HEK293 (cell line): Measurements from ENCODE around the gene NLGN4X.

Source experiments
- CTCF ChIA-PET: fragments of 350-600 bp; formaldehyde crosslinking; extraction: SDS; loops from one replicate; lab custom pipeline; 2021; ENCODE audit warnings: antibody characterized with exemption; lab: Yijun Ruan, JAX
- POLR2A ChIA-PET: fragments of 300-600 bp; formaldehyde crosslinking; extraction: SDS; loops from one replicate; lab custom pipeline; 2020; ENCODE audit warnings: antibody characterized with exemption, inconsistent platforms; lab: Yijun Ruan, JAX
- H3K27ac ChIP-seq: fragments of 200-500 bp; sonication (Bioruptor generic); 2 replicates; pipeline ENCODE4 v1.5.1; 2014; ENCODE audit warnings: low read depth, low read length, control low read depth, inconsistent platforms; ENCODE audit errors: extremely low read depth
- H3K36me3 ChIP-seq, 2 experiments: fragments of 200-500 bp in 1 of 2; sonication (Bioruptor generic) in 1 of 2; 1 replicate in 1 of 2; 2 replicates in 1 of 2; pipeline ENCODE4 v1.5.1; 2014 to 2017; ENCODE audit warnings: inconsistent platforms in 2 of 2, low read length in 2 of 2; ENCODE audit not compliant: control insufficient read depth in 2 of 2, insufficient read depth in 1 of 2
- H3K4me1 ChIP-seq: fragments of 200-500 bp; sonication (Bioruptor generic); 2 replicates; pipeline ENCODE4 v1.5.1; 2014; ENCODE audit warnings: mild to moderate bottlenecking, low read length, inconsistent platforms; ENCODE audit not compliant: control insufficient read depth, insufficient read depth
- H3K4me3 ChIP-seq: 2 replicates; pipeline ENCODE4 v1.5.1; 2011; ENCODE audit warnings: low read depth, mild to moderate bottlenecking, control low read depth, low read length, moderate library complexity
- H3K9me3 ChIP-seq: fragments of 200-500 bp; sonication (Bioruptor generic); 2 replicates; pipeline ENCODE4 v1.5.1; 2014; ENCODE audit warnings: low read depth, low read length, inconsistent platforms; ENCODE audit not compliant: control insufficient read depth, insufficient read depth
- BCL11A ChIP-seq: fragments of 450-650 bp; formaldehyde crosslinking; IDR thresholded peaks from 2 replicates; pipeline ENCODE4 v1.5.1; 2016; ENCODE audit warnings: low read depth, missing biosample characterization, missing genetic modification characterization
- GFI1B ChIP-seq: fragments of 450-650 bp; formaldehyde crosslinking; IDR thresholded peaks from 2 replicates; pipeline ENCODE4 v1.5.1; 2016; ENCODE audit warnings: missing biosample characterization, missing genetic modification characterization
- PATZ1 ChIP-seq: fragments of 450-650 bp; formaldehyde crosslinking; IDR thresholded peaks from 2 replicates; pipeline ENCODE4 v1.5.1; 2016; ENCODE audit warnings: missing biosample characterization, missing genetic modification characterization
- PRDM1 ChIP-seq: fragments of 450-650 bp; formaldehyde crosslinking; IDR thresholded peaks from 2 replicates; pipeline ENCODE4; 2016; ENCODE audit warnings: missing biosample characterization, missing genetic modification characterization
- PRDM6 ChIP-seq: fragments of 450-650 bp; formaldehyde crosslinking; IDR thresholded peaks from 2 replicates; pipeline ENCODE4 v1.5.1; 2017; ENCODE audit warnings: missing biosample characterization, missing genetic modification characterization
- TRIM28 ChIP-seq: IDR thresholded peaks from 2 replicates; pipeline ENCODE4 v1.6.1; 2011; ENCODE audit warnings: low read length, control low read depth, borderline replicate concordance
- ZBTB1 ChIP-seq: fragments of 450-650 bp; formaldehyde crosslinking; IDR thresholded peaks from 2 replicates; pipeline ENCODE4 v1.5.1; 2016; ENCODE audit warnings: missing biosample characterization, missing genetic modification characterization
- ZBTB17 ChIP-seq: fragments of 450-650 bp; formaldehyde crosslinking; IDR thresholded peaks from 2 replicates; pipeline ENCODE4 v1.5.1; 2016; ENCODE audit warnings: missing biosample characterization, missing genetic modification characterization
- ZBTB20 ChIP-seq: fragments of 450-650 bp; formaldehyde crosslinking; IDR thresholded peaks from 2 replicates; pipeline ENCODE4 v1.5.1; 2016; ENCODE audit warnings: missing biosample characterization, missing genetic modification characterization
- ZFP37 ChIP-seq: fragments of 450-650 bp; formaldehyde crosslinking; IDR thresholded peaks from 2 replicates; pipeline ENCODE4 v1.5.1; 2016; ENCODE audit warnings: missing biosample characterization, missing genetic modification characterization
- ZNF112 ChIP-seq: fragments of 450-650 bp; formaldehyde crosslinking; IDR thresholded peaks from 2 replicates; pipeline ENCODE4 v1.5.0; 2017; ENCODE audit warnings: missing biosample characterization, missing genetic modification characterization
- ZNF214 ChIP-seq: fragments of 450-650 bp; formaldehyde crosslinking; IDR thresholded peaks from 2 replicates; pipeline ENCODE4 v1.5.1; 2017; ENCODE audit warnings: missing biosample characterization, mild to moderate bottlenecking, missing genetic modification characterization, borderline replicate concordance
- ZNF223 ChIP-seq: fragments of 450-650 bp; formaldehyde crosslinking; IDR thresholded peaks from 2 replicates; pipeline ENCODE4 v1.5.1; 2016; ENCODE audit warnings: missing biosample characterization, missing genetic modification characterization
- ZNF266 ChIP-seq: fragments of 450-650 bp; formaldehyde crosslinking; IDR thresholded peaks from 2 replicates; pipeline ENCODE4 v1.5.1; 2016; ENCODE audit warnings: missing biosample characterization, missing genetic modification characterization, low read depth
- ZNF350 ChIP-seq: fragments of 450-650 bp; formaldehyde crosslinking; IDR thresholded peaks from 2 replicates; pipeline ENCODE4 v1.5.0; 2017; ENCODE audit warnings: missing biosample characterization, mild to moderate bottlenecking, missing genetic modification characterization
- ZNF404 ChIP-seq: fragments of 450-650 bp; formaldehyde crosslinking; IDR thresholded peaks from 2 replicates; pipeline ENCODE4 v1.5.1; 2017; ENCODE audit warnings: missing biosample characterization, missing genetic modification characterization
- ZNF423 ChIP-seq: fragments of 450-650 bp; formaldehyde crosslinking; IDR thresholded peaks from 2 replicates; pipeline ENCODE4 v1.5.1; 2016; ENCODE audit warnings: missing biosample characterization, missing genetic modification characterization
- ZNF518A ChIP-seq: fragments of 450-650 bp; formaldehyde crosslinking; conservative IDR thresholded peaks from 2 replicates; pipeline ENCODE4 v1.5.1; 2016; ENCODE audit warnings: low read depth, missing biosample characterization, missing genetic modification characterization
- ZNF544 ChIP-seq: fragments of 450-650 bp; formaldehyde crosslinking; IDR thresholded peaks from 2 replicates; pipeline ENCODE4 v1.5.0; 2017; ENCODE audit warnings: missing biosample characterization, missing genetic modification characterization
- ZNF555 ChIP-seq: fragments of 450-650 bp; formaldehyde crosslinking; conservative IDR thresholded peaks from 2 replicates; pipeline ENCODE4 v1.5.1; 2017; ENCODE audit warnings: missing biosample characterization, mild to moderate bottlenecking, missing genetic modification characterization, inconsistent platforms
- ZNF645 ChIP-seq: fragments of 450-650 bp; formaldehyde crosslinking; IDR thresholded peaks from 2 replicates; pipeline ENCODE4; 2016; ENCODE audit warnings: missing biosample characterization, missing genetic modification characterization
- ZNF768 ChIP-seq: fragments of 450-650 bp; formaldehyde crosslinking; IDR thresholded peaks from 2 replicates; pipeline ENCODE4 v1.5.1; 2018; ENCODE audit warnings: missing biosample characterization, mild to moderate bottlenecking, missing genetic modification characterization
- ZNF776 ChIP-seq: fragments of 450-650 bp; formaldehyde crosslinking; IDR thresholded peaks from 2 replicates; pipeline ENCODE4 v1.5.0; 2017; ENCODE audit warnings: missing biosample characterization, missing genetic modification characterization, borderline replicate concordance
- ZNF791 ChIP-seq: fragments of 450-650 bp; formaldehyde crosslinking; IDR thresholded peaks from 2 replicates; pipeline ENCODE4 v1.5.1; 2016; ENCODE audit warnings: missing biosample characterization, missing genetic modification characterization
- ZNF830 ChIP-seq: fragments of 450-650 bp; IDR thresholded peaks from 2 replicates; pipeline ENCODE4 v1.5.0; 2018; ENCODE audit warnings: missing biosample characterization, missing genetic modification characterization, low read depth, mild to moderate bottlenecking, moderate library complexity

Gene NLGN4X

GRCh38 chrX:6199486-6199885, 29.2 kb downstream of the NLGN4X start (continued):
- TF ChIP-seq ZBTB1 (tag by site-specific recombination) (no peak), BCL11A (tag by site-specific recombination) (no peak), ZBTB20 (no peak), ZNF350 (tag by site-specific recombination) (no peak), ZNF830 (no peak), ZFP37 (tag by site-specific recombination) (no peak), ZBTB17 (tag by site-specific recombination) (no peak), ZNF791 (no peak)

- H3K36me3 ChIP-seq, result no peaks in the 10 kb centered on the region
- no peaks in the 10 kb centered on the region for H3K4me1 ChIP-seq
- POLR2A ChIA-PET, result no interaction called here
- H3K9me3 ChIP-seq, result no peaks in the 10 kb centered on the region
- no peak for TF ChIP-seq PRDM1 (tag by site-specific recombination)
- TF ChIP-seq ZNF404 (tag by site-specific recombination), result no peak
- TF ChIP-seq GFI1B (tag by site-specific recombination), result no peak
- TF ChIP-seq ZNF544, result no peak
- no peak for TF ChIP-seq ZNF645 (tag by site-specific recombination)
- no peak for TF ChIP-seq ZNF776 (tag by site-specific recombination)
- no peak for TF ChIP-seq ZNF266 (tag by site-specific recombination)
- TF ChIP-seq ZNF223, result no peak
- no peak for TF ChIP-seq ZNF112 (tag by site-specific recombination)
- TF ChIP-seq ZNF214, result no peak
- H3K27ac ChIP-seq, result no peak overlapping the region
- H3K4me3 ChIP-seq, result no peak overlapping the region
- CTCF ChIA-PET, result interaction anchor here (0.6 kb wide), 1 partner anchor 119 kb away, joined by 3 read pairs; no protein-coding TSS in a partner anchor
Measured at GRCh38 chrX:6187256-6187655, 41.4 kb downstream of the NLGN4X start.

- POLR2A ChIA-PET, result no interaction called here
- Histone ChIP-seq H3K4me3 (no peak overlapping the region), H3K4me1 (no peaks in the 10 kb centered on the region), H3K27ac (no peak overlapping the region), H3K9me3 (no peaks in the 10 kb centered on the region), H3K36me3 (no peaks in the 10 kb centered on the region)
- CTCF ChIA-PET, result no interaction called here
- no peak for TF ChIP-seq ZNF214
- TF ChIP-seq ZNF518A (tag by site-specific recombination), result no peak
- TF ChIP-seq PRDM6 (tag by site-specific recombination), result no peak
- TF ChIP-seq TRIM28, result no peak
- no peak for TF ChIP-seq ZNF555 (tag by site-specific recombination)
- no peak for TF ChIP-seq ZNF768 (tag by site-specific recombination)
- no peak for TF ChIP-seq ZNF423 (tag by site-specific recombination)
- no peak for TF ChIP-seq PATZ1
Measured at GRCh38 chrX:6184900-6185515, 43.7 kb downstream of the NLGN4X start.
